D721Med (cell line): ENCODE data around the gene GALNT1.

Experiments
- DNase-seq: peaks from one replicate; pipeline ENCODE4 v3.0.0; 2011; ENCODE audit warnings: low spot score; ENCODE audit not compliant: insufficient read length
- FAIRE-seq: peaks from 2 replicates; lab custom pipeline; 2011; peaks lifted over from hg19 to GRCh38; lab: Jason Lieb, UNC
- TF ChIP-seq, protein P1 (sequence below): IDR thresholded peaks from 2 replicates; pipeline ENCODE4 v1.5.1; 2012; ENCODE audit warnings: mild to moderate bottlenecking, control low read depth; ENCODE audit not compliant: insufficient read depth; ENCODE audit errors: missing control alignments

Gene GALNT1

GRCh38 chr18:35609236-35609635, 27.7 kb downstream of the GALNT1 start:
- peak; percentile 21 for FAIRE-seq
- TF ChIP-seq, protein P1, sequence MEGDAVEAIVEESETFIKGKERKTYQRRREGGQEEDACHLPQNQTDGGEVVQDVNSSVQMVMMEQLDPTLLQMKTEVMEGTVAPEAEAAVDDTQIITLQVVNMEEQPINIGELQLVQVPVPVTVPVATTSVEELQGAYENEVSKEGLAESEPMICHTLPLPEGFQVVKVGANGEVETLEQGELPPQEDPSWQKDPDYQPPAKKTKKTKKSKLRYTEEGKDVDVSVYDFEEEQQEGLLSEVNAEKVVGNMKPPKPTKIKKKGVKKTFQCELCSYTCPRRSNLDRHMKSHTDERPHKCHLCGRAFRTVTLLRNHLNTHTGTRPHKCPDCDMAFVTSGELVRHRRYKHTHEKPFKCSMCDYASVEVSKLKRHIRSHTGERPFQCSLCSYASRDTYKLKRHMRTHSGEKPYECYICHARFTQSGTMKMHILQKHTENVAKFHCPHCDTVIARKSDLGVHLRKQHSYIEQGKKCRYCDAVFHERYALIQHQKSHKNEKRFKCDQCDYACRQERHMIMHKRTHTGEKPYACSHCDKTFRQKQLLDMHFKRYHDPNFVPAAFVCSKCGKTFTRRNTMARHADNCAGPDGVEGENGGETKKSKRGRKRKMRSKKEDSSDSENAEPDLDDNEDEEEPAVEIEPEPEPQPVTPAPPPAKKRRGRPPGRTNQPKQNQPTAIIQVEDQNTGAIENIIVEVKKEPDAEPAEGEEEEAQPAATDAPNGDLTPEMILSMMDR = no peak
- DNase-seq = no peak

- no peak for DNase-seq
- FAIRE-seq = no peak
- TF ChIP-seq, protein P1 = no peak
These were observed 28.5 kb downstream of the GALNT1 start for GRCh38 chr18:35610089-35610488.

GRCh38 chr18:35610724-35611123, 29.2 kb downstream of the GALNT1 start:
- TF ChIP-seq, protein P1 = no peak
- no peak for DNase-seq
- no peak for FAIRE-seq

GRCh38 chr18:35611518-35611917, 30.0 kb downstream of the GALNT1 start:
- FAIRE-seq = peak; percentile 25
- TF ChIP-seq, protein P1 = no peak
- DNase-seq = no peak

GRCh38 chr18:35616074-35616473, 34.5 kb downstream of the GALNT1 start:
- TF ChIP-seq, protein P1 = no peak
- FAIRE-seq (no peak), DNase-seq (no peak)

DNA sequence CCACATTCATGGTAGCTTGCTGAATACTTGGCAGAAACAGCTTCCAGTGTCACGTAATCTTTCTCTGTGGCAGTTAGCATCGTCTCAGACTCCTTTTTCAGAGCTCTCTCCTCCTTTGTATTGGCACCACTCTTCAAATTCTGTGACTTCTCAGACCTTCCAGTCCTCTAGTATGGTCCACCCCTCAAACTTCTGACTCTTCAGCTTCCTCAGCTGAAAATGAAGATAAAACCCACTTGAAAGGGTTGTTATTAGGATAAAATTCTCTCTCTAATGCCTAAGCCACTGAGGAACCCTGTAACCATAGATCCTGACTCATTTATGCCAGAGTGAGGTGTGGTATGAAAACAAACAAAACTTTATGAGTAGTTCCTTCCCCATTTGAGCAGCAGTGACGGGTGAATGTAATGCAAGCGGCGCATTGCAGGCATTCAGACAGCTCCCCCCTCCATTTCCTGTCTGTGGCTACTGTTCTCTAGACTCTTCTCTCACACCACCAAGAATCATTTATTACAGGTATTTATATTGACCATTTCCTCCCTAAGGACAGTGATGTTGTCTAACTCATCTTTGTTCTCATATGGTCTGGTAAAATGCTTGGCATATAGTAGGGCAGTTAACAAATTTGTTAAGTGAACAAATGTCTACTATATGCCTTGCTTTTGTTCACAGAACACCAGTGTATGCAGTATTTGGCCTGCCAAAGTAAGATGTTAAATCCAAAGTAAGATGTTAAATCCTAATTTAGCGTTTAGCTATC, 35.3 kb downstream of the GALNT1 start:
- TF ChIP-seq, protein P1 = no peak
- DNase-seq (no peak), FAIRE-seq (no peak)

- DNase-seq (no peak), FAIRE-seq (no peak)
- TF ChIP-seq, protein P1 = no peak
These were observed 36.3 kb downstream of the GALNT1 start for GRCh38 chr18:35617865-35618264.
